Thyroid gland (tissue), 4 donors: Measurements from ENCODE around the gene STPG3. TPM values are rescaled to one million over a fixed set of nuclear protein-coding genes. Genes with fewer than 3 reads are reported as not detected.

ENCODE experiments used
- DNase-seq, 2 donors: peaks; one replicate each; pipeline ENCODE4 v3.0.0-alpha.2; 2019
- H3K27ac ChIP-seq, 3 donors: fragments of 200-600 bp; sonication (generic); 1 replicate in 2 of 3; 2 replicates in 1 of 3; pipeline ENCODE4 v1.5.1; 2016 to 2019; ENCODE audit warnings: mild to moderate bottlenecking in 1 of 3, moderate library complexity in 1 of 3
- H3K27me3 ChIP-seq: fragments of 200-600 bp; sonication (generic); one replicate; pipeline ENCODE4 v1.5.1; 2019
- H3K36me3 ChIP-seq, 2 donors: fragments of 200-600 bp; sonication (generic); one replicate each; pipeline ENCODE4 v1.5.1; 2016 to 2019
- H3K4me1 ChIP-seq, 2 donors: fragments of 200-600 bp; sonication (generic); one replicate each; pipeline ENCODE4 v1.5.1; 2017 to 2019
- H3K4me3 ChIP-seq, 3 donors: fragments of 200-600 bp; sonication (generic); replicated peaks in 1 of 3; 1 replicate in 2 of 3; 2 replicates in 1 of 3; pipeline ENCODE4 v1.5.1; 2016; ENCODE audit warnings: mild to moderate bottlenecking in 1 of 3
- H3K9me3 ChIP-seq: fragments of 200-600 bp; sonication (generic); one replicate; pipeline ENCODE4 v1.5.1; 2017
- POLR2A ChIP-seq, 2 donors: fragments of 450-650 bp; IDR thresholded peaks; one replicate each; pipeline ENCODE4 v1.6.1; 2017; ENCODE audit warnings: antibody characterized with exemption in 2 of 2, mild to moderate bottlenecking in 2 of 2, moderate library complexity in 1 of 2
- WGBS, 2 donors: methylation state at CpG; one replicate each; pipeline ENCODE4 v1.1.5; 2017; 5-methylcytosine and 5-hydroxymethylcytosine counted together
- intact Hi-C: fragments of 100-400 bp; cut with DNase I; formaldehyde crosslinking; loops from one replicate; pipeline ENCODE4 v1.15.1; 2023
- total RNA-seq, 4 donors: library from RNA; depleted of rRNA; stranded (reverse); fragments of >200 nt; gene quantifications; one replicate each; pipeline ENCODE4 v1.2.3, GENCODE V29; 2016
- TF ChIP-seq, protein P1 (sequence below), 6 experiments: fragments of 200-600 bp in 3 of 6; fragments of 450-650 bp in 3 of 6; sonication (generic) in 3 of 6; IDR thresholded peaks; one replicate each; pipeline ENCODE4 v1.5.1; 2016 to 2019; ENCODE audit warnings: antibody characterized with exemption in 6 of 6, mild to moderate bottlenecking in 2 of 6, inconsistent platforms in 1 of 6, moderate library complexity in 1 of 6

Gene STPG3
- total RNA-seq, 4 donors from 2014 or later, result not detected

DNA sequence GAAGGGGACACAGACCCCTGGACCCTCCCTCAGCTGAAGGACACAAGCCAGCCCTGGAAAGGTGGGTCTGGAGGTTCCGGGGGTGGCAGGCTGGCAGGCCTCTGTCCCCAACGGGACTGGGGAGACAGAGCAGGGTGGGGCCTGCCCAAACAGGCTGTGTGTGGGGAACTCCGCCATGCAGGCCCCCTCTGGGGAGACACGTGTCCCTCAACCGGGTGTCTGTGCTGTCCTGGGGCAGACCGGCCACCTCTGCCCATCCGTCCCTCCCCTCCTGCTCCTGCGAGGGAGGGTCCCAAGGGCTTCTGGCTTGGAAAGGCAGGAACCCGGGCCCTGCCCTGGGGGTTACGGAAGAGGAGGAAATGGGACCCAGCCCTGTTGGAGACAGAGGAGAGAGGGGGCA is 19.0 kb upstream of the STPG3 start:
- 64 to 81% methylated on average over 4 to 9 of the region's 10 CpGs for WGBS, 2 donors
- Histone ChIP-seq H3K27me3 (no peaks in the 10 kb centered on the region), H3K9me3 (no peaks in the 10 kb centered on the region), H3K4me1 (peaks cover 21 to 26% of the 10 kb centered on the region in 2 donors), H3K36me3 (no peaks in the 10 kb centered on the region), H3K27ac (no peak overlapping the region), H3K4me3 (no peak overlapping the region)
- TF ChIP-seq POLR2A (IDR thresholded peaks at IDR 0.05), result no peak
- TF ChIP-seq, protein P1, sequence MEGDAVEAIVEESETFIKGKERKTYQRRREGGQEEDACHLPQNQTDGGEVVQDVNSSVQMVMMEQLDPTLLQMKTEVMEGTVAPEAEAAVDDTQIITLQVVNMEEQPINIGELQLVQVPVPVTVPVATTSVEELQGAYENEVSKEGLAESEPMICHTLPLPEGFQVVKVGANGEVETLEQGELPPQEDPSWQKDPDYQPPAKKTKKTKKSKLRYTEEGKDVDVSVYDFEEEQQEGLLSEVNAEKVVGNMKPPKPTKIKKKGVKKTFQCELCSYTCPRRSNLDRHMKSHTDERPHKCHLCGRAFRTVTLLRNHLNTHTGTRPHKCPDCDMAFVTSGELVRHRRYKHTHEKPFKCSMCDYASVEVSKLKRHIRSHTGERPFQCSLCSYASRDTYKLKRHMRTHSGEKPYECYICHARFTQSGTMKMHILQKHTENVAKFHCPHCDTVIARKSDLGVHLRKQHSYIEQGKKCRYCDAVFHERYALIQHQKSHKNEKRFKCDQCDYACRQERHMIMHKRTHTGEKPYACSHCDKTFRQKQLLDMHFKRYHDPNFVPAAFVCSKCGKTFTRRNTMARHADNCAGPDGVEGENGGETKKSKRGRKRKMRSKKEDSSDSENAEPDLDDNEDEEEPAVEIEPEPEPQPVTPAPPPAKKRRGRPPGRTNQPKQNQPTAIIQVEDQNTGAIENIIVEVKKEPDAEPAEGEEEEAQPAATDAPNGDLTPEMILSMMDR (IDR thresholded peaks at IDR 0.05), result no peak
- intact Hi-C loops, result loop anchor here (5.0 kb wide), 1 partner anchor 115 kb away; no protein-coding TSS in a partner anchor
- no peak for DNase-seq

DNA sequence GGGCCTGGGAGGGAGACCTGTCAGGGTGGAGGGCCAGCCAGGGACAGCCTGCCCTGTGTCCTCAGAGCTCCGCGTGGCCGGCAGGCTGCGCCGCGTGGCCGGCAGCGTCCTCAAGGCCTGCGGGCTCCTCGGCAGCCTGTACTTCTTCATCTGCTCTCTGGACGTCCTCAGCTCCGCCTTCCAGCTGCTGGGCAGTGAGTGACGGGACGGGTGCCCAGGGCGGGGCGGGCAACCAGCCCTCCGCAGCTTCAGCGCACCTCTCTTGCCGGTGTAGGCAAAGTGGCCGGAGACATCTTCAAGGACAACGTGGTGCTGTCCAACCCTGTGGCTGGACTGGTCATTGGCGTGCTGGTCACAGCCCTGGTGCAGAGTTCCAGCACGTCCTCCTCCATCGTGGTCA is 18.6 kb upstream of the STPG3 start:
- H3K4me3 ChIP-seq, result no peak overlapping the region
- no peaks in the 10 kb centered on the region for H3K9me3 ChIP-seq
- H3K27ac ChIP-seq, result no peak overlapping the region
- TF ChIP-seq, protein P1 (IDR thresholded peaks at IDR 0.05), result no peak
- TF ChIP-seq POLR2A (IDR thresholded peaks at IDR 0.05), result no peak
- DNase-seq, result no peak
- intact Hi-C loops, result loop anchor here (5.0 kb wide), 1 partner anchor 115 kb away; no protein-coding TSS in a partner anchor
- no peaks in the 10 kb centered on the region for H3K27me3 ChIP-seq
- 70 to 76% methylated on average over 9 to 24 of the region's 24 CpGs for WGBS, 2 donors
- peaks cover 20 to 26% of the 10 kb centered on the region in 2 donors for H3K4me1 ChIP-seq
- no peaks in the 10 kb centered on the region for H3K36me3 ChIP-seq

GRCh38 chr9:137233143-137233980 is 17.7 kb upstream of the STPG3 start:
- Histone ChIP-seq H3K9me3 (no peaks in the 10 kb centered on the region), H3K4me1 (peaks cover 14 to 27% of the 10 kb centered on the region in 2 donors), H3K36me3 (no peaks in the 10 kb centered on the region), H3K4me3 (no peak overlapping the region), H3K27me3 (no peaks in the 10 kb centered on the region), H3K27ac (no peak overlapping the region)
- 66 to 77% methylated on average over 12 to 25 of the region's 40 CpGs for WGBS, 2 donors
- no peak for TF ChIP-seq POLR2A (IDR thresholded peaks at IDR 0.05)
- TF ChIP-seq, protein P1 (IDR thresholded peaks at IDR 0.05), result no peak
- no peak for DNase-seq
- intact Hi-C loops, result loop anchor here (5.0 kb wide), 1 partner anchor 116 kb away; no protein-coding TSS in a partner anchor

DNA sequence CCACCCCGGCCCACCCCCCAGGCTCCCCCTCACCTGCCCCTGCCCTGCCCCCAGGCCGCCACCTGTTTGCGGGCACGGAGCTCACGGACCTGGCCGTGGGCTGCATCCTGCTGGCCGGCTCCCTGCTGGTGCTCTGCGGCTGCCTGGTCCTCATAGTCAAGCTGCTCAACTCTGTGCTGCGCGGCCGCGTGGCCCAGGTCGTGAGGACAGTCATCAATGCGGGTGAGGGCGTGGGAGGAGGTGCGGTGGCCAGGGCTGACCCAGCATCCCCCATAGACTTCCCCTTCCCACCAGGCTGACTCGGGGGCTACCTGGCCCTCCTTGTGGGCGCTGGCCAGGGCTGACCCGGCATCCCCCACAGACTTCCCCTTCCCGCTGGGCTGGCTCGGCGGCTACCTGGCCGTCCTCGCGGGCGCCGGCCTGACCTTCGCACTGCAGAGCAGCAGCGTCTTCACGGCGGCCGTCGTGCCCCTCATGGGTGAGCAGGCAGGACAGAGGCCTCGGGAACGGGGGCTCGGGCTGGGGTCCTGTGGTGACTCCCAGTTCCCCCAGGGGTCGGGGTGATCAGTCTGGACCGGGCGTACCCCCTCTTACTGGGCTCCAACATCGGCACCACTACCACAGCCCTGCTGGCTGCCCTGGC is 16.9 kb upstream of the STPG3 start:
- H3K27me3 ChIP-seq, result no peaks in the 10 kb centered on the region
- no peak overlapping the region for H3K4me3 ChIP-seq

More for the DNA sequence above, 16.9 kb upstream of the STPG3 start:
- peaks cover 14 to 35% of the 10 kb centered on the region in 2 donors for H3K4me1 ChIP-seq
- WGBS, 2 donors, result 50 to 76% methylated on average over 2 of the region's 40 CpGs
- H3K36me3 ChIP-seq, result no peaks in the 10 kb centered on the region
- TF ChIP-seq POLR2A (IDR thresholded peaks at IDR 0.05), result no peak
- TF ChIP-seq, protein P1 (IDR thresholded peaks at IDR 0.05), result no peak
- H3K9me3 ChIP-seq, result no peaks in the 10 kb centered on the region
- no peak overlapping the region for H3K27ac ChIP-seq
- no peak for DNase-seq
- intact Hi-C loops, result loop anchor here (5.0 kb wide), 1 partner anchor 117 kb away; no protein-coding TSS in a partner anchor
